NT2/D1 (cell line): ENCODE results near the gene CDH1.

Experiments used
- SUZ12 ChIP-seq: IDR thresholded peaks from 2 replicates; pipeline ENCODE4 v1.6.1; 2011; ENCODE audit not compliant: insufficient read length, insufficient read depth; ENCODE audit errors: extremely low read depth
- YY1 ChIP-seq: IDR thresholded peaks from 2 replicates; pipeline ENCODE4 v1.6.1; 2011; ENCODE audit not compliant: insufficient read length, insufficient read depth
- ZNF274 ChIP-seq: IDR thresholded peaks from 2 replicates; pipeline ENCODE4 v1.6.1; 2011; ENCODE audit warnings: mild to moderate bottlenecking, low read depth, low read length

DNA sequence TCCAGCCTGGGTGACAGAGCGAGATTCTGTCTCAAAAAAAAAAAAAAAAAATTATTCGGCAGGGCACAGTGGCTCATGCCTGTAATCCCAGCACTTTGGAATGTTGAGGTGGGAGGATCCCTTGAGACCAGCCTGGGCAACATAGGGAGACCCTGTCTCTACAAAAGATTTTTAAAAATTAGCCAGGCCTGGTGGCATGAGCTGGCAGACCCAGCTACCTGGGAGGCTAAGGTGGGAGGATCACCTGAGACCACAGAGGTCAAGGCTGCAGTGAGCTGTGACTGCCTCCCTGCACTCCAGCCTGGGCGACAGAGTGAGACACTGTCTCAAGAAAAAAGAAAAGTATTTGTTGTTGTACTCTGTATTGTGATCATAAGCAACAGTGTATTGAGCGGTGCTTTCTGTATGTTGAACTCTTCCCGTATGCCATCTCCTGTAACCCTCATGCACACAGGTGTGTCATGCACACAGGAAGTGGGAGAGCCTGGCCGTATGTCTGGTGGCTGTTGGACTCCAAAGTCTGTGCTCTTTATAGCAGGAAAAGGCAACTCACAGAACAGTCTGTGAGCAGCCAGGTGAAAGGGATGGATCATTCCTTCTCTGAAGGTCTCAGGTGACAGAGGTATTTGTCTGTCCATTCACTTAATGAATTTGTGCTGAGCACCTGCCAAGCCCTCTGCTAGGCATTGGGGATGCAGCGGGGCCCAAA is 17.1 kb downstream of the CDH1 start:
- TF ChIP-seq YY1 (no peak), ZNF274 (no peak), SUZ12 (no peak)
